Stomach (tissue), 9 donors: ENCODE results near the gene CASKIN2. TPM values are rescaled to one million over a fixed set of nuclear protein-coding genes. Genes with fewer than 3 reads are reported as not detected.

Experiments
- DNase-seq, 2 donors: peaks; one replicate each; pipeline versions ENCODE4 v3.0.0 to v3.0.0-alpha.2; 2013 to 2019
- H3K27ac ChIP-seq, 5 donors: fragments of 200-600 bp in 4 of 5; sonication (generic) in 4 of 5; one replicate each; pipeline ENCODE4 v1.5.1; 2013 to 2019; ENCODE audit warnings: mild to moderate bottlenecking in 1 of 5, moderate library complexity in 1 of 5
- H3K27me3 ChIP-seq, 3 donors: fragments of 200-600 bp; sonication (generic); one replicate each; pipeline ENCODE4 v1.5.1; 2017 to 2019; ENCODE audit warnings: mixed run types in 1 of 3
- H3K36me3 ChIP-seq, 4 donors: fragments of 200-600 bp; sonication (generic); 1 replicate in 3 of 4; 2 replicates in 1 of 4; pipeline ENCODE4 v1.5.1; 2016 to 2019
- H3K4me1 ChIP-seq, 4 donors: fragments of 200-600 bp; sonication (generic); one replicate each; pipeline ENCODE4 v1.5.1; 2016 to 2019
- H3K4me3 ChIP-seq, 4 donors: fragments of 200-600 bp; sonication (generic) in 3 of 4; one replicate each; pipeline ENCODE4 v1.5.1; 2016 to 2019; ENCODE audit warnings: mild to moderate bottlenecking in 1 of 4
- H3K9me3 ChIP-seq, 4 donors: fragments of 200-600 bp; sonication (generic); one replicate each; pipeline ENCODE4 v1.5.1; 2016 to 2019
- EP300 ChIP-seq: sonication (generic); formaldehyde crosslinking; IDR thresholded peaks from one replicate; pipeline ENCODE4 v1.6.1; 2017; ENCODE audit warnings: antibody characterized with exemption
- POLR2A ChIP-seq, 4 donors: fragments of 450-650 bp; IDR thresholded peaks; one replicate each; pipeline ENCODE4 v1.6.1; 2016; ENCODE audit warnings: antibody characterized with exemption in 4 of 4, control low read depth in 2 of 4, mild to moderate bottlenecking in 1 of 4, moderate library complexity in 1 of 4
- POLR2AphosphoS5 ChIP-seq, 3 donors: sonication (generic); formaldehyde crosslinking; IDR thresholded peaks; one replicate each; pipeline ENCODE4 v1.6.1; 2016; ENCODE audit warnings: antibody characterized with exemption in 3 of 3
- WGBS, 5 donors: extraction: QIAGEN DNeasy Blood & Tissue Kit in 3 of 5; methylation state at CpG; one replicate each; pipeline versions ENCODE4 v1.1.5 to v1.1.7; 2013 to 2018; 5-methylcytosine and 5-hydroxymethylcytosine counted together
- intact Hi-C: fragments of 100-400 bp; cut with DNase I; formaldehyde crosslinking; loops from one replicate; pipeline ENCODE4 v1.15.1; 2023; ENCODE audit warnings: low total_unique reads
- polyA plus RNA-seq, 3 donors: library from polyadenylated mRNA; stranded (reverse); fragments of 200-250 nt; gene quantifications; one replicate each; pipeline ENCODE4 v1.2.3, GENCODE V29; 2013
- total RNA-seq, 5 donors: library from RNA; depleted of rRNA; stranded (reverse); fragments of >200 nt; gene quantifications; one replicate each; pipeline versions ENCODE4 v1.1.0 to v1.2.3, GENCODE V29; 2014 to 2016
- TF ChIP-seq, protein P1 (sequence below), 7 experiments: fragments of 450-650 bp in 4 of 7; fragments of 200-600 bp in 3 of 7; sonication (generic) in 3 of 7; IDR thresholded peaks; one replicate each; pipeline ENCODE4 v1.5.1; 2016 to 2019; ENCODE audit warnings: antibody characterized with exemption in 7 of 7, control low read depth in 2 of 7, mild to moderate bottlenecking in 1 of 7
- donor health status: healthy with polysubstance abuse.
- donor health status: Bipolar disorder and iron deficiency.
- donor health status: healthy.

CASKIN2 gene
- total and polyA plus RNA-seq, 8 donors = 5.4 to 27.4 (median 12.1) TPM

DNA sequence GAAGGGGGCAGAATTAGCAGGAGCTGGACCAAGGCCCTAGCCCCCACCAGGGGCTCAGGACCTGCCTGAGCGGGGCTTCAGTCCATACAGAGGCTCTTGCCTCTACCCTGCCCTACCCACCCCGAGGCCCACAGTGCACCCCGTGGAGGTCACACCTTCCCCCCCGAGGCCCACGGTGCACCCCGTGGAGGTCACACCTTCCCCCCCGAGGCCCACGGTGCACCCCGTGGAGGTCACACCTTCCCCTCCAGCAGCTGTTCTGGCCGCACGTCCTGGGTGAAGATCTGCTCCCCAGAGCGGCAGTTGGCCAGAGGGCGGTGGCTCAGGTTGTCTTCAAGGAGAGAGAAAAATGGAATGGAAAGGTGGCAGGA, 11.4 kb downstream of the CASKIN2 start:
- 66 to 72% (median 70%) methylated on average over 7 to 13 of the region's 13 CpGs for WGBS, 5 donors
- intact Hi-C loops = loop anchor here (10.0 kb wide), 1 partner anchor 69 kb away; no protein-coding TSS in a partner anchor
- no peaks in the 10 kb centered on the region for H3K27me3 ChIP-seq
- no peak for DNase-seq
- H3K36me3 ChIP-seq = peaks cover 37 to 96% (median 89%) of the 10 kb centered on the region in 4 donors
- no peak overlapping the region for H3K4me3 ChIP-seq
- peak overlapping the region in 1 of 5 donors; percentile 13 for H3K27ac ChIP-seq
- H3K4me1 ChIP-seq = peaks cover 6 to 46% (median 20%) of the 10 kb centered on the region in 4 donors
- no peak for TF ChIP-seq POLR2A (IDR thresholded peaks at IDR 0.05)
- no peak for TF ChIP-seq POLR2AphosphoS5 (IDR thresholded peaks at IDR 0.05)
- TF ChIP-seq, protein P1, sequence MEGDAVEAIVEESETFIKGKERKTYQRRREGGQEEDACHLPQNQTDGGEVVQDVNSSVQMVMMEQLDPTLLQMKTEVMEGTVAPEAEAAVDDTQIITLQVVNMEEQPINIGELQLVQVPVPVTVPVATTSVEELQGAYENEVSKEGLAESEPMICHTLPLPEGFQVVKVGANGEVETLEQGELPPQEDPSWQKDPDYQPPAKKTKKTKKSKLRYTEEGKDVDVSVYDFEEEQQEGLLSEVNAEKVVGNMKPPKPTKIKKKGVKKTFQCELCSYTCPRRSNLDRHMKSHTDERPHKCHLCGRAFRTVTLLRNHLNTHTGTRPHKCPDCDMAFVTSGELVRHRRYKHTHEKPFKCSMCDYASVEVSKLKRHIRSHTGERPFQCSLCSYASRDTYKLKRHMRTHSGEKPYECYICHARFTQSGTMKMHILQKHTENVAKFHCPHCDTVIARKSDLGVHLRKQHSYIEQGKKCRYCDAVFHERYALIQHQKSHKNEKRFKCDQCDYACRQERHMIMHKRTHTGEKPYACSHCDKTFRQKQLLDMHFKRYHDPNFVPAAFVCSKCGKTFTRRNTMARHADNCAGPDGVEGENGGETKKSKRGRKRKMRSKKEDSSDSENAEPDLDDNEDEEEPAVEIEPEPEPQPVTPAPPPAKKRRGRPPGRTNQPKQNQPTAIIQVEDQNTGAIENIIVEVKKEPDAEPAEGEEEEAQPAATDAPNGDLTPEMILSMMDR (IDR thresholded peaks at IDR 0.05) = no peak
- TF ChIP-seq EP300 = no peak
- H3K9me3 ChIP-seq = no peaks in the 10 kb centered on the region

- peaks cover under 1 to 46% (median 20%) of the 10 kb centered on the region in 4 donors for H3K4me1 ChIP-seq
- H3K9me3 ChIP-seq = no peaks in the 10 kb centered on the region
- WGBS, 5 donors = 58 to 85% (median 83%) methylated on average over 4 to 23 of the region's 23 CpGs
- H3K27me3 ChIP-seq = no peaks in the 10 kb centered on the region
- DNase-seq = no peak
- TF ChIP-seq POLR2AphosphoS5 (IDR thresholded peaks at IDR 0.05) = no peak
- TF ChIP-seq EP300 = no peak
- TF ChIP-seq, protein P1 (IDR thresholded peaks at IDR 0.05) = no peak
- TF ChIP-seq POLR2A (IDR thresholded peaks at IDR 0.05) = no peak
- H3K4me3 ChIP-seq = no peak overlapping the region
- intact Hi-C loops = loop anchor here (10.0 kb wide), 1 partner anchor 69 kb away; no protein-coding TSS in a partner anchor
- H3K36me3 ChIP-seq = peaks cover 38 to 100% (median 93%) of the 10 kb centered on the region in 4 donors
- no peak overlapping the region for H3K27ac ChIP-seq
Measured at GRCh38 chr17:75503337-75503950, 11.9 kb downstream of the CASKIN2 start.

DNA sequence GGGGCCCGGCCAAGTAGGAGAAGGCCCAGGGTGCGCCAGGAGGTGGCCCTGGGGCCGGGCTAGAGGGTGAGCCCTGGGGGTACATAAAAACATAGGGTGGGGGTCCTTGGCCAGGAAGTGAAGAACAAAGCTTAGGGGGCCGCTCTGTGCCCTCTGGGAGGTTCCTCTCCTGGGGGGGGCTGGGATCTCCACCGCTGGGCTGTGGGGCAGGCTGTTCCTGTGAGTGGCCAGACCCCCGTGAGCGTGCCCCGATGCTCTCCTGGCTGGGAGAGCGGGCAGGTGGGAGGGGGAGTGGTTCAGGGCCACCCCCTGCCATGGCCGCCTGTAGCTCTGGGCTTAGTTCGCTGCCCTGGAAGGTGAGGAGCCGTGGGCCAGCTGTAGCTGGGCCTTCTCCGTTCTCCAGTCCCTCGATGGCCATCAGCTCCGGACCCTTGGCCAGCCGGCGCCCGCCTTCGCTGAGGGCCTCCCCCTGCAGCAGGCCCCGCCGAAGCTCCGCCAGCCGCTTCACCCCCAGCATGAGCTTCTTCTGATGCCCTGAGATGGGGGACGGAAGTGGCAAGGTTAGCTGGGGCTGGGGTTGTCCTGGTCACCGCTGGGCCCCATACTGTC, 12.5 kb downstream of the CASKIN2 start:
- H3K4me3 ChIP-seq = no peak overlapping the region
- WGBS, 5 donors = 87 to 93% (median 92%) methylated on average over 14 to 25 of the region's 25 CpGs
- H3K27me3 ChIP-seq = no peaks in the 10 kb centered on the region
- H3K4me1 ChIP-seq = peaks cover 0 to 43% (median 17%) of the 10 kb centered on the region in 4 donors
- H3K9me3 ChIP-seq = no peaks in the 10 kb centered on the region
- no peak for TF ChIP-seq EP300
- no peak for TF ChIP-seq POLR2A (IDR thresholded peaks at IDR 0.05)
- no peak for TF ChIP-seq POLR2AphosphoS5 (IDR thresholded peaks at IDR 0.05)
- TF ChIP-seq, protein P1 (IDR thresholded peaks at IDR 0.05) = no peak
- no peak for DNase-seq
- H3K27ac ChIP-seq = no peak overlapping the region
- H3K36me3 ChIP-seq = peaks cover 43 to 100% (median 98%) of the 10 kb centered on the region in 4 donors
- intact Hi-C loops = loop anchor here (10.0 kb wide), 1 partner anchor 68 kb away; no protein-coding TSS in a partner anchor

DNA sequence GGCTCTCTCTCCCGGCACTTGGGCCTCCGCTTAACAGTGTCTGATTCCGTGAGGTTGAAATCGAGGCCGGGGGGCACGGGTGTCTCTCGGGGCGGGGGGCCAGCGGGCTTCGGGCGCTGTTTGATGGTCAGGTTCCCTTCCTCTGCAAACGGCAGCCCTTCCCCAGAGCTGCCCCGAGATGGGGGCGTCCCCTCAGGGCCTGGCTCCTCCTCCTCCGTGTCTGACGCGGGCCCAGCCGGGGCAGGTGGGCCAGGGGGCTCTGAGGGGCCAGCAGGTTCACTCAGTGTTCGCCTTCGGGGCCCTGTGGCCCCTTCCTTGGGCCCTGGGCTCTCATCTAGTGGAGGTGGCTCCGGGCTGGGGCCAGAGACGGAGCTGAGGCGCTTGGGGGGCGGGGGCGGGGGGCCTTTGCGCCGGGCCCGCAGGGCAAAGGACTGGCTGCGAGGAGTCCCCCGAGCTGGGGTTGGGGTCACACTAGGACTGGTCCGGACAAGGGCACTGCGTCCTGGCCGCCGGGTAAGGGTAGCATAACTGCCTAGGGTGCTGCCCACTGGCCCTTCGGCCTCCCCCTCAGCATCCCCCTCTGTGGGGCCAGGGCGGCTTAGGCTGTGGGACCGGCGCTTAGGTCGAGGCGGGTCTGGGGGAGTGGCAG, 13.1 kb downstream of the CASKIN2 start:
- no peaks in the 10 kb centered on the region for H3K9me3 ChIP-seq
- peaks cover 0 to 41% (median 17%) of the 10 kb centered on the region in 4 donors for H3K4me1 ChIP-seq
- H3K27ac ChIP-seq = peak overlapping the region in 2 of 5 donors; percentile 16 to 20
- intact Hi-C loops = loop anchor here (10.0 kb wide), 1 partner anchor 67 kb away; no protein-coding TSS in a partner anchor
- no peaks in the 10 kb centered on the region for H3K27me3 ChIP-seq
- no peak for DNase-seq
- 88 to 91% (median 90%) methylated on average over 19 to 40 of the region's 40 CpGs for WGBS, 5 donors
- peaks cover 43 to 100% (median 99%) of the 10 kb centered on the region in 4 donors for H3K36me3 ChIP-seq
- no peak overlapping the region for H3K4me3 ChIP-seq
- TF ChIP-seq POLR2AphosphoS5 (IDR thresholded peaks at IDR 0.05) (no peak), EP300 (no peak), POLR2A (IDR thresholded peaks at IDR 0.05) (no peak)
- TF ChIP-seq, protein P1 (IDR thresholded peaks at IDR 0.05) = no peak
